GM12892 (cell line): ENCODE results near the gene ADAMTSL1.

Experiments used
- POLR2A ChIP-seq: IDR thresholded peaks from 2 replicates; pipeline ENCODE4 v1.6.1; 2011; ENCODE audit warnings: low read depth, low read length, control low read depth
- TAF1 ChIP-seq: IDR thresholded peaks from 2 replicates; pipeline ENCODE4 v1.6.1; 2011; ENCODE audit warnings: low read depth, mild to moderate bottlenecking, control low read depth, low read length, borderline replicate concordance

GRCh38 chr9:18947892-18948339 is 474.0 kb downstream of the ADAMTSL1 start:
- TF ChIP-seq TAF1 (no peak), POLR2A (no peak)
